Neural progenitor cell (in vitro differentiated cells): Measurements from ENCODE around the gene ABCA3. TPM values are rescaled to one million over a fixed set of nuclear protein-coding genes. Genes with fewer than 3 reads are reported as not detected.

Source experiments
- DNase-seq: peaks from one replicate; pipeline ENCODE4 v3.0.0-alpha.2; 2016; ENCODE audit warnings: low spot score
- H2AFZ ChIP-seq: fragments of 200-600 bp; sonication (generic); replicated peaks from 2 replicates; pipeline ENCODE4 v1.6.1; 2016; ENCODE audit warnings: antibody characterized with exemption
- H3F3A ChIP-seq: fragments of 200-600 bp; sonication (generic); 2 replicates; pipeline ENCODE4 v1.6.1; 2016; ENCODE audit warnings: antibody characterized with exemption, low read depth
- H3K27ac ChIP-seq: fragments of 200-600 bp; sonication (generic); 2 replicates; pipeline ENCODE4 v1.5.1; 2016; ENCODE audit warnings: mild to moderate bottlenecking
- H3K27me3 ChIP-seq: fragments of 200-600 bp; sonication (generic); 2 replicates; pipeline ENCODE4 v1.6.1; 2016; ENCODE audit warnings: mild to moderate bottlenecking, moderate library complexity
- H3K36me3 ChIP-seq: fragments of 200-600 bp; sonication (generic); 2 replicates; pipeline ENCODE4 v1.5.1; 2016
- H3K4me1 ChIP-seq: fragments of 200-600 bp; sonication (generic); 2 replicates; pipeline ENCODE4 v1.6.1; 2016; ENCODE audit warnings: mixed run types
- H3K4me2 ChIP-seq: fragments of 200-600 bp; sonication (generic); 2 replicates; pipeline ENCODE4 v1.6.1; 2016
- H3K4me3 ChIP-seq: fragments of 200-600 bp; sonication (generic); 2 replicates; pipeline ENCODE4 v1.5.1; 2016
- H3K79me2 ChIP-seq: fragments of 200-600 bp; sonication (generic); 2 replicates; pipeline ENCODE4 v1.6.1; 2016; ENCODE audit warnings: low read depth
- H3K9ac ChIP-seq: fragments of 200-600 bp; sonication (generic); 2 replicates; pipeline ENCODE4 v1.6.1; 2016
- H3K9me3 ChIP-seq: fragments of 200-600 bp; sonication (generic); 2 replicates; pipeline ENCODE4 v1.5.1; 2016; ENCODE audit warnings: low read depth
- H4K20me1 ChIP-seq: fragments of 200-600 bp; sonication (generic); 2 replicates; pipeline ENCODE4 v1.6.1; 2016; ENCODE audit warnings: low read depth
- H3K27ac Mint-ChIP-seq: 3 replicates; pipeline ENCODE4 v1.8.0; 2021; ENCODE audit warnings: mixed read lengths
- H3K27me3 Mint-ChIP-seq: 2 replicates; pipeline ENCODE4 v1.8.0; 2022; ENCODE audit warnings: low read depth, mild to moderate bottlenecking, inconsistent platforms, moderate library complexity, mixed read lengths; ENCODE audit not compliant: insufficient read depth
- H3K36me3 Mint-ChIP-seq: 3 replicates; pipeline ENCODE4 v1.8.0; 2021; ENCODE audit warnings: mixed read lengths
- H3K4me1 Mint-ChIP-seq: 3 replicates; pipeline ENCODE4 v1.8.0; 2021; ENCODE audit warnings: mixed read lengths
- H3K4me3 Mint-ChIP-seq: 3 replicates; pipeline ENCODE4 v1.8.0; 2021; ENCODE audit warnings: mild to moderate bottlenecking, moderate library complexity, mixed read lengths
- H3K9me3 Mint-ChIP-seq: 3 replicates; pipeline ENCODE4 v1.8.0; 2020; ENCODE audit warnings: mixed read lengths
- CTCF ChIP-seq: fragments of 200-600 bp; sonication (generic); IDR thresholded peaks from 2 replicates; pipeline ENCODE4 v1.5.1; 2017; ENCODE audit warnings: antibody characterized with exemption, mild to moderate bottlenecking
- EZH2 ChIP-seq: fragments of 200-600 bp; sonication (generic); IDR thresholded peaks from 2 replicates; pipeline ENCODE4 v1.6.1; 2017; ENCODE audit warnings: antibody characterized with exemption, mild to moderate bottlenecking, moderate library complexity
- EZH2phosphoT487 ChIP-seq: fragments of 200-600 bp; sonication (generic); IDR thresholded peaks from 2 replicates; pipeline ENCODE4 v1.6.1; 2017; ENCODE audit warnings: antibody characterized with exemption
- total RNA-seq: library from RNA; depleted of rRNA; stranded (reverse); fragments of >200 nt; gene quantifications from 2 replicates; pipeline ENCODE4 v1.2.3, GENCODE V29; 2015; ENCODE audit warnings: low replicate concordance

The ABCA3 gene
- total RNA-seq, 1 donor from 2014 or later: 9.7 TPM

GRCh38 chr16:2308089-2308962, 32.2 kb downstream of the ABCA3 start:
- Mint-ChIP-seq H3K9me3 (no peaks in the 10 kb centered on the region), H3K4me1 (no peaks in the 10 kb centered on the region), H3K27me3 (peaks cover 6% of the 10 kb centered on the region), H3K36me3 (peaks cover 2% of the 10 kb centered on the region), H3K4me3 (no peak overlapping the region), H3K27ac (no peak overlapping the region)
- Histone ChIP-seq H4K20me1 (no peaks in the 10 kb centered on the region), H2AFZ (no peak overlapping the region), H3K9ac (no peak overlapping the region), H3K4me3 (no peak overlapping the region), H3K9me3 (no peaks in the 10 kb centered on the region), H3K36me3 (no peaks in the 10 kb centered on the region), H3K27me3 (no peaks in the 10 kb centered on the region), H3F3A (no peaks in the 10 kb centered on the region), H3K79me2 (no peaks in the 10 kb centered on the region), H3K27ac (no peak overlapping the region), H3K4me1 (no peaks in the 10 kb centered on the region), H3K4me2 (no peak overlapping the region)
- TF ChIP-seq CTCF (no peak), EZH2phosphoT487 (no peak), EZH2 (no peak)
- no peak for DNase-seq

- H3K4me3 ChIP-seq: no peak overlapping the region
- no peaks in the 10 kb centered on the region for H3K4me1 Mint-ChIP-seq
- H3K79me2 ChIP-seq: no peaks in the 10 kb centered on the region
- H3K27me3 ChIP-seq: no peaks in the 10 kb centered on the region
- H3K4me3 Mint-ChIP-seq: no peak overlapping the region
- H3K9me3 ChIP-seq: no peaks in the 10 kb centered on the region
- H4K20me1 ChIP-seq: no peaks in the 10 kb centered on the region
- peaks cover 2% of the 10 kb centered on the region for H3K36me3 Mint-ChIP-seq
- no peaks in the 10 kb centered on the region for H3K36me3 ChIP-seq
- DNase-seq: no peak
- no peak overlapping the region for H2AFZ ChIP-seq
- no peak overlapping the region for H3K4me2 ChIP-seq
- no peaks in the 10 kb centered on the region for H3K4me1 ChIP-seq
- H3K27ac Mint-ChIP-seq: no peak overlapping the region
- no peaks in the 10 kb centered on the region for H3F3A ChIP-seq
- no peaks in the 10 kb centered on the region for H3K9me3 Mint-ChIP-seq
- no peak overlapping the region for H3K27ac ChIP-seq
- TF ChIP-seq CTCF (no peak), EZH2 (no peak), EZH2phosphoT487 (no peak)
- H3K9ac ChIP-seq: no peak overlapping the region
- peaks cover 2% of the 10 kb centered on the region for H3K27me3 Mint-ChIP-seq
Measured at GRCh38 chr16:2299915-2300192, 40.7 kb downstream of the ABCA3 start.

- H3K79me2 ChIP-seq: no peaks in the 10 kb centered on the region
- no peak overlapping the region for H3K4me2 ChIP-seq
- Mint-ChIP-seq H3K27ac (no peak overlapping the region), H3K9me3 (no peaks in the 10 kb centered on the region), H3K4me3 (no peak overlapping the region), H3K27me3 (peaks cover 2% of the 10 kb centered on the region), H3K4me1 (no peaks in the 10 kb centered on the region), H3K36me3 (peaks cover 2% of the 10 kb centered on the region)
- TF ChIP-seq EZH2phosphoT487 (no peak), EZH2 (no peak), CTCF (no peak)
- H3K9ac ChIP-seq: no peak overlapping the region
- H3K27ac ChIP-seq: no peak overlapping the region
- no peaks in the 10 kb centered on the region for H3K4me1 ChIP-seq
- DNase-seq: no peak
- H2AFZ ChIP-seq: no peak overlapping the region
- no peaks in the 10 kb centered on the region for H3K27me3 ChIP-seq
- H3F3A ChIP-seq: no peaks in the 10 kb centered on the region
- H3K4me3 ChIP-seq: no peak overlapping the region
- no peaks in the 10 kb centered on the region for H3K9me3 ChIP-seq
- no peaks in the 10 kb centered on the region for H3K36me3 ChIP-seq
- H4K20me1 ChIP-seq: no peaks in the 10 kb centered on the region
Measured at GRCh38 chr16:2299121-2299914, 41.2 kb downstream of the ABCA3 start.
